ENCODE data around the gene BPIFB3.
A peak's percentile ranks its signal among the peaks of the same experiment; 100 is the strongest.
"Not testable (repeated sequence)": the region's sequence is repeated elsewhere in the genome, so short reads cannot be mapped to it uniquely, and the experiment has no call there.

Gene BPIFB3

GRCh38 chr20:33093074-33093473 lies 39.4 kb downstream of the BPIFB3 start:
- DNase-seq = no peak

GRCh38 chr20:33093582-33093981 lies 39.9 kb downstream of the BPIFB3 start:
- no peak for DNase-seq

- DNase-seq = no peak
These were observed 41.5 kb downstream of the BPIFB3 start for GRCh38 chr20:33095249-33095648.

DNA sequence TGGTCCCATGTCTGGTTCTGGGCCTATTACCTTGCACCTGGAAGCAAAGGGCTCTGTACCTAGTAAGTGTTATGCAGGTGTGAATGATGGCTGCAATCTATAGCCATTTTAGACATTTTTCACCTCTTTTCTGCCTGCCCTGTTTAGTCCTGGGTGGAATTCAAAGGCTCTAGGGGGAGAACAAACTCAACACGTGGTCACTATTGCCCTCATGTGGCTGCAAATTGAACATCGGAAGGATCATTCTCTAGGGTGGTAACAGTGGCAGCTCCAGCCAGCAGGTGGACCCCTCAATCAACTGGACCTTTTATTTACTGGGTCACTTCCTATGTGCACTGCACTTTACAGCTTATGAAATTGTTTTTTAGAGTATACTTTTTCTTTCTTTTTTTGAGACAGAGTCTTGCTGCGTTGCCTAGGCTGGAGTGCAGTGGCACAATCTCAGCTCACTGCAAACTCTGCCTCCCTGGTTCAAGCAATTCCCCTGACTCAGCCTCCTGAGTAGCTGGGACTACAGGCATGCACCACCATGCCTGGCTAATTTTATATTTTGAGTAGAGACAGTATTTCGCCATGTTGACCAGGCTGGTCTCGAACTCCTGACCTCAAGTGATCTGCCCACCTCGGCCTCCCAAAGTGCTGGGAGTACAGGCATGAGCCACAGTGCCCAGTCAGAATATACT lies 42.3 kb downstream of the BPIFB3 start:
- DNase-seq = peak; percentile 62 to 66

DNA sequence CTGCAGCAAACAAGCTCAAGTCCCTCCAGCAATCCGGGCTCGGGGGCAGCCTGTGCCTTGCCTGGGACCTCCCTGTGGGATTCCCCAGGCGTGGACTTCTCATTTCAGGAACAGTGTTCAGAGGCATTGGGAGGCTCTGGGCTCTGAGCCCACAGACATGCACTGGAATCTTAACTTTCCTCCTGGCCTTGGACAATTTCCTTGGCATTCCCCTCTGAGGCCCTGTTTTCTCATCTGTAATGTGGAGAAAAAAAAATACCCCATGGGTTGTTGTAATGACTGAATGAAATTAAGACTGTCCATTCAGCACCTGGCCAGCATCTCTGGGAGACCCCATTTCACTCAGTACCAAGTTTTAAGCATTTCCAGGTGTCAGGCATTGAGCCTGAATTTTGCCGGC lies 43.3 kb downstream of the BPIFB3 start:
- no peak for DNase-seq

DNA sequence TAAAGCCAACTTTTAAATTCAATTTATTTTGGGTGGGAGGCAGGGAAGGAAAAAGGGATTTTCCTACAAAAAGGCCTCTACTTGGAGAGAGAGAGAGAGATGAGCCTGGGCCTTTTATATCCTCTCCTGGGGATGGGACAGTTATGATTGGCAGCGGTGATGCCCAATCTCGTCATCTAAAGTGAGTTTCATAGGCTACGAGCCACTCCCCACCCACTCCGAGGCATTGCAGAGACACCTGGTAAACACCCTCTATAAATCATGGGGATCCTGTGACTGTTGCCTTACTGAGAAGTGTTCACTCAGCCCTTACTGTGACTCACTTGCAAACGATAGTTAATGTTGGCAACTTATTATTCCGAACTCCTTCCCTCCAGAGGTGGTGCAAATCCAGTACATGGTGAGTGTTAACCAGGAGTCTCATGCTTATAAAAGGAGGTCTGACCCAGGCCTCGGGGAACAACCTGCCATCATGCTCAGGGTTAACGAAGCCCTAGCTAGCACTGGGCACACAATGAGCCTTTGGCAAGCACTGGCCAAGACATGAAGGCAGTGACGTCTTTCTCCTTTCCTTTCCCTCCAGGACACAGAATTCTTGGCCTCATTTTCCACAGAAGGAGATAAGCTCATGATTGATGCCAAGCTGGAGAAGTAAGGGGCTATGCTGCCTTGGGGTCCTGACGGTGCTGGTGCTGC lies 46.3 kb downstream of the BPIFB3 start:
- DNase-seq = no peak

GRCh38 chr20:33103556-33103955 lies 49.9 kb downstream of the BPIFB3 start:
- no peak for DNase-seq

DNA sequence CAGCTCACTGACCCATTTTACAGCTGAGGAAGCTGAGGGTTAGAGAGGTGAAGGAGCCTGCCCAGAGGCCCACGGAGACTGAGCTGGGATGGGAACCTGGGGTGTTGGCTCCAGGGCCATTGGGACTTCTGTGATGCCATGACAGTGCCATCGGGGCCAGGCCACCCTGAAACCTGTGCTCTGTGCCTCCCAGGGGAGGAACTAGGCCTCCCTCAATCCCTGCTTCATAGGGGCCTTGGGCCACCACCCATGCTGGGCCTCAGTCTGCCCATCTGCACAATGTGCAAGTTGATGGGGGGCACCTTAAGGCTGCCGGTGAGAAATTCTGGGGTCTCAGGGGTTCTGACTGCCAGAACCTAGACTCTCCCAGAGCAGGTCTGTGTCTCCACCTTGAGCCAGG lies 50.6 kb downstream of the BPIFB3 start:
- DNase-seq = no peak

- DNase-seq = no peak
These were observed 51.7 kb downstream of the BPIFB3 start for GRCh38 chr20:33105316-33105924.

DNA sequence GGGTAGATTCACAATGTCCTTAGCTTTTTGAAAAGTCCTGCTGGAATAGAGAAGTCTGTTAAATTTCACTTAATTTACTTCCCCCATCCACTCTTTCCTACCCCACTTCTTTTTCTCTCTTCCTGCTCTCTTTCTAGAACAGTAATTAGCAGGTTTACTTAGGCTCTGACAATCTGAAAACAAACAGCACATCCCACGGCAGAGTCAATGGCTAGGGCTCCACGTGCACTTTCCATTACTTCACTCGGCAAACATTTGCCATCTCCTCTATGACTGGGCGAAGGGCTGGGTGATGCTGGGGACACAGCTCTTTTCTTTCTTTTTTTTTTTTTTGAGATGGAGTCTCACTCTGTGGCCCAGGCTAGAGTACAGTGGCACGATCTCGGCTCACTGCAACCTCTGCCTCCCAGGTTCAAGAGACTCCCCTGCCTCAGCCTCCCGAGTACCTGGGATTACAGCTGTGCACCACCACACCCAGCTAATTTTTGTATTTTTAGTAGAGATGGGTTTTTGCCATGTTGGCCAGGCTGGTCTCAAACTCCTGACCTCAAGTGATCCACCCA lies 52.4 kb downstream of the BPIFB3 start:
- DNase-seq = peak; percentile 16 to 28

DNA sequence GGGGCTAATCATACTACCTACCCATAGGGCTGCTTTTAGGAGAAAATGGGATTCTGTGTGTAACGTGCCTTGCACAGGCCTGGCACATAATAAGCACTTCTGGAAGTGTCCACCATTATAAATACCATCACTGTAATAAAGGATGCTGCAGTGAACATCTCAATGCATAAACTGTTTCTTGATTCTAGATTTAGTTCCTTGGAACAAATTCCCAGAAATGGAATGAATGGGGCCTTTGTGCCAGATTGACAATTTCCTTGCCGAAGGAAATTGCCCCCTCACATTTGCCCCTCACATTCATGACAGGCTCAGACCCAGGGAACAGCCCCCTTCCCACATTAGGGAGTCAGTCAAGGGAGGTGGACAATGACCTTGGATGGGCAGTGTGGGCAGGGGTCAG lies 55.0 kb downstream of the BPIFB3 start:
- DNase-seq = no peak

GRCh38 chr20:33110147-33110825 lies 56.6 kb downstream of the BPIFB3 start:
- no peak for DNase-seq

GRCh38 chr20:33111306-33111705 lies 57.6 kb downstream of the BPIFB3 start:
- no peak for DNase-seq

DNA sequence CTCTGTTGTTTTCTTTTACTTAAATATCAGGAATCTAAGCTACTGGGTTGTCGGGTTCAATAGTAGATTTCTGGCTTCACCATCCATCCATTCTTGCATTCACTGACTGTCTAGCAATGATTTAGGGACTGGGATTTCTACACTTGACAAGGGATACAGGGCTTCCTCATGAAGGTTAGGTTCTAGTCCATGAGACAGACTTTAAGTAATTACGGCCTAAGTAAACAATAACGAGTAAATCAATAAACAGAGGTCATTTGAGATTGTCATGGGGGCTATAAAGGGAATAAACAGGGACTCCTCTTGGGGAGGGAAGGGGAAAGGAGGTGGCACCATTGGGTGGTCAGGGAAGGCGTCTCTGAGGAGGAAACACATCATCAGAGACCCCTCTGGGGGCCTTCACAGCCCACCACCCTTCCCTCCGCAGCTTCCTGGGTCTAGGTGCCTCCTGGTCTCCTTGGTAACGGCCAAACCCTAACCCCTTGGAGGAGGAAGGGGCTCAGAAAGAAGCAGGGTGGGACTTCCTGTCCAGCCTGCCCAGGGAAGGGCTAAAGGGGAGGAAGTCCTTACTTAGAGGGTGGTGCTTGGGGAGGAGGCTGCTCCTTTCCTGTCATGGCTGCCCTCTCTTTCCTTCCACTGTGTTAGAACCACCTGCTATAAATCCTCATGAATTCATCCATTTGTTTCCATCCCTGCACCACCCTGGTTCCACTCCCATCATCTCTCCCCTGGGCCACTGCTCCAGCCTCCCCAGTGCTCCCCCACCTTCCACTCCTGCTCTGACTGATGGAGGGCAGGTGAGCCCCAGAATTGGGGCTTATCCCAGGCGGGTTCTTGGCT lies 59.1 kb downstream of the BPIFB3 start:
- no peak for DNase-seq

GRCh38 chr20:33113387-33113908 lies 59.7 kb downstream of the BPIFB3 start:
- DNase-seq = no peak

- DNase-seq = not testable (repeated sequence)
These were observed 61.8 kb downstream of the BPIFB3 start for GRCh38 chr20:33115501-33115900.

DNA sequence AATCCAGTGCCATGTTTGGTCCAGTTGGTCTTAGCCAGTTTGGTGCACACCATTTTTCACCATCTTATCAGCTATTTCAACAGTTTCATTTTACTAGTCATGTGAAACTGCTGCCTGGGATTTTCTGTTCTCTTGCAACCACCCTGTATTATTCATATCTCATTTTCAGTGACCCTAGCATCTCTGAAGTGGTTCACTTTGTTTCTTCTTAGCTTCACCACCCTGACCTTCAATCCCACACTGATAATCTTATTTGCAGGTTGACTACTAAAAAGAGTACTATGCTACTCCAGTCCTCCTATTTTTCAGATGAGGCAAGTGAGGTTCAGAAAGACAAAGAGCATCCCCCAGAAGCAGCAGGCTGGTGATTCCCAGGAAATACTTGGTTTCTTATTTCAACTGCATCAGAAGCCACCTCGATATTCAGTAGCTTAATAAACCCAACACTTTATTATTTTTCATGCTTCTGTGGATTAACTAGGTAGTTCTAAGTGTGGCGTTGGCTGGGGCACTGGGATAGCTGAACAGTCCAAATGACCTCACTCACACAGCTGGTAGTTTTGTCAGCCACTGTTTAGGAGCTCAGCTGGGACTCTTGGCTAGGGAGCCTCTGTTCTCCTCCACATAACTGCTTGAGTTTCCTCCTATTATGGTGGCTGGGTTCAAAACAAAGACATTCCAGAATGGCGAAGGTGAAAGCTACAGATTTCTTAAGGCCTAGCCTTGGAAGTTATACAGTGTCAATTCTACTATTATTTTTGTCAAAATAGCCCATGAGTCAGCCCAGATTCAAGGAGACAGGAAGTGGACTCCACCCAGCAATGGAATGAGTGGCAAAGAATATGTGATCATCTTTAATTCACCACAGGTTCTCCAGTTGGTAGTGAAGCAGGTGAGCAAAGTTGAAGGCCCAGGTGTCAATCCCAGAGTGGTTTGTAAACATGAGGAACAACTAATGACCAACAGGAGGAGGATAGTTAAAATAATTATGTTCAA lies 66.3 kb downstream of the BPIFB3 start:
- no peak for DNase-seq

GRCh38 chr20:33120934-33121333 lies 67.2 kb downstream of the BPIFB3 start:
- no peak for DNase-seq

- DNase-seq = not testable (repeated sequence)
These were observed 68.6 kb downstream of the BPIFB3 start for GRCh38 chr20:33122297-33122696.
